GM18520 (cell line): ENCODE results near the gene PJA1.

ENCODE experiments used
- ATAC-seq: cut with Tn5 transposase; IDR thresholded peaks from one replicate; pipeline ENCODE4 v1.9.1; 2021; ENCODE audit not compliant: unreplicated experiment

PJA1 gene

GRCh38 chrX:69165087-69165651 lies at the start of gene PJA1:
PJA1 (minus strand) TSS chrX:69165453; CDS start chrX:69163073, 2,380 bp downstream.
- ATAC-seq = peak; percentile 85

- no peak for ATAC-seq
These were observed 49.2 kb upstream of the PJA1 start for GRCh38 chrX:69214463-69214862.

- no peak for ATAC-seq
These were observed 46.4 kb upstream of the PJA1 start for GRCh38 chrX:69211701-69212100.

GRCh38 chrX:69210581-69210980 lies 45.3 kb upstream of the PJA1 start:
- ATAC-seq = no peak

GRCh38 chrX:69207216-69207615 lies 42.0 kb upstream of the PJA1 start:
- no peak for ATAC-seq

GRCh38 chrX:69203638-69204037 lies 38.4 kb upstream of the PJA1 start:
- ATAC-seq = no peak

GRCh38 chrX:69197690-69198089 lies 32.4 kb upstream of the PJA1 start:
- no peak for ATAC-seq

- no peak for ATAC-seq
These were observed 31.4 kb upstream of the PJA1 start for GRCh38 chrX:69196666-69197065.

- no peak for ATAC-seq
These were observed 30.6 kb upstream of the PJA1 start for GRCh38 chrX:69195810-69196209.

- no peak for ATAC-seq
These were observed 29.9 kb upstream of the PJA1 start for GRCh38 chrX:69195192-69195591.

- ATAC-seq = no peak
These were observed 27.4 kb upstream of the PJA1 start for GRCh38 chrX:69192603-69193002.

- ATAC-seq = no peak
These were observed 24.5 kb upstream of the PJA1 start for GRCh38 chrX:69189576-69190371.

- no peak for ATAC-seq
These were observed 21.4 kb upstream of the PJA1 start for GRCh38 chrX:69186651-69187050.

GRCh38 chrX:69185886-69186285 lies 20.6 kb upstream of the PJA1 start:
- no peak for ATAC-seq

GRCh38 chrX:69185141-69185540 lies 19.9 kb upstream of the PJA1 start:
- ATAC-seq = no peak

- no peak for ATAC-seq
These were observed 17.6 kb upstream of the PJA1 start for GRCh38 chrX:69182818-69183380.

- ATAC-seq = no peak
These were observed 14.2 kb upstream of the PJA1 start for GRCh38 chrX:69179380-69179911.

- ATAC-seq = no peak
These were observed 13.3 kb upstream of the PJA1 start for GRCh38 chrX:69178592-69178991.

- ATAC-seq = no peak
These were observed 12.4 kb upstream of the PJA1 start for GRCh38 chrX:69177511-69178162.

- ATAC-seq = no peak
These were observed 10.8 kb upstream of the PJA1 start for GRCh38 chrX:69176053-69176452.

- no peak for ATAC-seq
These were observed 8.7 kb upstream of the PJA1 start for GRCh38 chrX:69173906-69174305.

- no peak for ATAC-seq
These were observed 7.7 kb upstream of the PJA1 start for GRCh38 chrX:69172937-69173336.
